GM19328 (cell line): ENCODE data around the gene USP17L15.
"Not testable (repeated sequence)": the region's sequence is repeated elsewhere in the genome, so short reads cannot be mapped to it uniquely, and the experiment has no call there.

Experiments used
- ATAC-seq: cut with Tn5 transposase; IDR thresholded peaks from one replicate; pipeline ENCODE4 v1.9.1; 2021; ENCODE audit warnings: mild to moderate bottlenecking, moderate library complexity; ENCODE audit not compliant: unreplicated experiment

USP17L15 gene

GRCh38 chr4:9234085-9234484 lies at the start of gene USP17L15:
Gene USP17L15 (plus strand): TSS chr4:9234385. CDS start chr4:9234385, 0 bp downstream.
- ATAC-seq, result not testable (repeated sequence)

- ATAC-seq, result not testable (repeated sequence)
Measured at GRCh38 chr4:9210357-9210756, 23.8 kb upstream of the USP17L15 start, which contains the start of gene USP17L10. Gene USP17L10 (plus strand): TSS chr4:9210657. CDS start chr4:9210657, 0 bp downstream.

GRCh38 chr4:9214701-9215100 lies 19.5 kb upstream of the USP17L15 start:
- ATAC-seq, result not testable (repeated sequence)

- ATAC-seq, result not testable (repeated sequence)
Measured at GRCh38 chr4:9215105-9215504, 19.1 kb upstream of the USP17L15 start, which contains the start of gene USP17L11. Gene USP17L11 (plus strand): TSS chr4:9215405. CDS start chr4:9215405, 0 bp downstream.

GRCh38 chr4:9219852-9220251 lies 14.3 kb upstream of the USP17L15 start, which contains the start of gene USP17L12:
Gene USP17L12 (plus strand): TSS chr4:9220152. CDS start chr4:9220152, 0 bp downstream.
- not testable (repeated sequence) for ATAC-seq

GRCh38 chr4:9224596-9224995 lies 9.6 kb upstream of the USP17L15 start, which contains the start of gene USP17L13:
Gene USP17L13 (plus strand): TSS chr4:9224896. CDS start chr4:9224896, 0 bp downstream.
- ATAC-seq, result not testable (repeated sequence)

GRCh38 chr4:9230249-9230648 lies 3.9 kb upstream of the USP17L15 start:
- ATAC-seq, result not testable (repeated sequence)

- ATAC-seq, result not testable (repeated sequence)
Measured at GRCh38 chr4:9238461-9238860, 4.3 kb downstream of the USP17L15 start.

GRCh38 chr4:9243579-9243978 lies 9.4 kb downstream of the USP17L15 start, which contains the start of gene USP17L17:
Gene USP17L17 (plus strand): TSS chr4:9243879. CDS start chr4:9243879, 0 bp downstream.
- not testable (repeated sequence) for ATAC-seq

- not testable (repeated sequence) for ATAC-seq
Measured at GRCh38 chr4:9247953-9248680, 13.9 kb downstream of the USP17L15 start, which contains the start of gene USP17L18. Gene USP17L18 (plus strand): TSS chr4:9248630. CDS start chr4:9248630, 0 bp downstream.

GRCh38 chr4:9253078-9253477 lies 18.9 kb downstream of the USP17L15 start, which contains the start of gene USP17L19:
Gene USP17L19 (plus strand): TSS chr4:9253378. CDS start chr4:9253378, 0 bp downstream.
- not testable (repeated sequence) for ATAC-seq

- not testable (repeated sequence) for ATAC-seq
Measured at GRCh38 chr4:9257824-9258223, 23.6 kb downstream of the USP17L15 start, which contains the start of gene USP17L20. Gene USP17L20 (plus strand): TSS chr4:9258124. CDS start chr4:9258124, 0 bp downstream.

GRCh38 chr4:9262572-9262971 lies 28.4 kb downstream of the USP17L15 start, which contains the start of gene USP17L21:
Gene USP17L21 (plus strand): TSS chr4:9262872. CDS start chr4:9262872, 0 bp downstream.
- ATAC-seq, result not testable (repeated sequence)

- not testable (repeated sequence) for ATAC-seq
Measured at GRCh38 chr4:9267319-9267718, 33.1 kb downstream of the USP17L15 start, which contains the start of gene USP17L22. Gene USP17L22 (plus strand): TSS chr4:9267619. CDS start chr4:9267619, 0 bp downstream.

- ATAC-seq, result not testable (repeated sequence)
Measured at GRCh38 chr4:9271719-9272118, 37.5 kb downstream of the USP17L15 start.
